Uterus (tissue), 2 donors: ENCODE data around the gene DNHD1.

Experiments
- CTCF ChIP-seq, 4 experiments: fragments of 200-600 bp in 2 of 4; fragments of 450-650 bp in 2 of 4; sonication (generic) in 2 of 4; IDR thresholded peaks; one replicate each; pipeline ENCODE4 v1.5.1; 2016 to 2019; ENCODE audit warnings: antibody characterized with exemption in 4 of 4, mild to moderate bottlenecking in 2 of 4, moderate library complexity in 1 of 4
- POLR2A ChIP-seq, 2 donors: fragments of 450-650 bp; IDR thresholded peaks; one replicate each; pipeline ENCODE4 v1.6.1; 2016; ENCODE audit warnings: antibody characterized with exemption in 2 of 2, mild to moderate bottlenecking in 1 of 2, moderate library complexity in 1 of 2

- TF ChIP-seq CTCF (IDR thresholded peaks at IDR 0.05) (no peak), POLR2A (IDR thresholded peaks at IDR 0.05) (peak in 1 of 2 donors; percentile 6)
Measured at GRCh38 chr11:6608726-6609501, 111.8 kb downstream of the DNHD1 start.
